OCI-LY3 (cell line): ENCODE data around the gene PRDX5.

ENCODE experiments used
- H2AFZ ChIP-seq: fragments of 200-600, 300-600 bp; shearing (Covaris generic); 2 replicates; pipeline ENCODE4 v1.6.0; 2014; ENCODE audit warnings: antibody characterized with exemption, low read depth, low read length
- H3K27ac ChIP-seq: fragments of 200-600, 300-600 bp; sonication (generic); 2 replicates; pipeline ENCODE4 v1.5.1; 2014; ENCODE audit warnings: mild to moderate bottlenecking, low read length, moderate library complexity, mixed read lengths
- H3K27me3 ChIP-seq: fragments of 200-600, 300-600 bp; sonication (generic); 2 replicates; pipeline ENCODE4 v1.6.1; 2014; ENCODE audit warnings: low read depth, low read length, mixed read lengths
- H3K36me3 ChIP-seq: fragments of 200-600, 300-600 bp; sonication (generic); replicated peaks from 2 replicates; pipeline ENCODE3; 2014; ENCODE audit warnings: low read depth, low read length, mixed read lengths
- H3K4me1 ChIP-seq: fragments of 300-600, 200-600 bp; sonication (generic); 2 replicates; pipeline ENCODE4 v1.6.1; 2014; ENCODE audit warnings: low read length, mixed read lengths
- H3K4me2 ChIP-seq: fragments of 200-600, 300-600 bp; sonication (generic); 2 replicates; pipeline ENCODE4 v1.6.1; 2014; ENCODE audit warnings: low read length, mixed read lengths
- H3K4me3 ChIP-seq: fragments of 300-600, 200-600 bp; sonication (generic); 2 replicates; pipeline ENCODE4 v1.5.1; 2014; ENCODE audit warnings: antibody characterized with exemption, mild to moderate bottlenecking, low read length, moderate library complexity
- H3K79me2 ChIP-seq: fragments of 300-600, 200-600 bp; shearing (Covaris generic); 2 replicates; pipeline ENCODE4 v1.6.1; 2014; ENCODE audit warnings: mild to moderate bottlenecking, low read length, mixed read lengths
- H3K9ac ChIP-seq: fragments of 300-600, 200-600 bp; shearing (Covaris generic); 2 replicates; pipeline ENCODE4 v1.6.0; 2014; ENCODE audit warnings: mild to moderate bottlenecking, low read length, moderate library complexity
- H3K9me3 ChIP-seq: fragments of 200-600, 300-600 bp; shearing (Covaris generic); 2 replicates; pipeline ENCODE4 v1.6.1; 2014; ENCODE audit warnings: low read length, mixed read lengths; ENCODE audit not compliant: insufficient read depth
- H4K20me1 ChIP-seq: fragments of 200-600, 300-600 bp; sonication (generic); 2 replicates; pipeline ENCODE4 v1.6.1; 2016; ENCODE audit warnings: low read length, mixed read lengths; ENCODE audit not compliant: insufficient read depth
- EZH2phosphoT487 ChIP-seq: fragments of 200-600 bp; shearing (Covaris generic); IDR thresholded peaks from 2 replicates; pipeline ENCODE4 v1.6.1; 2018; ENCODE audit warnings: antibody characterized with exemption, mixed run types, low read depth
- TF ChIP-seq, protein P1 (sequence below): fragments of 200-600, 300-600 bp; sonication (generic); IDR thresholded peaks from 2 replicates; pipeline ENCODE4 v1.5.1; 2014; ENCODE audit warnings: antibody characterized with exemption, low read length, low read depth

The PRDX5 gene

DNA sequence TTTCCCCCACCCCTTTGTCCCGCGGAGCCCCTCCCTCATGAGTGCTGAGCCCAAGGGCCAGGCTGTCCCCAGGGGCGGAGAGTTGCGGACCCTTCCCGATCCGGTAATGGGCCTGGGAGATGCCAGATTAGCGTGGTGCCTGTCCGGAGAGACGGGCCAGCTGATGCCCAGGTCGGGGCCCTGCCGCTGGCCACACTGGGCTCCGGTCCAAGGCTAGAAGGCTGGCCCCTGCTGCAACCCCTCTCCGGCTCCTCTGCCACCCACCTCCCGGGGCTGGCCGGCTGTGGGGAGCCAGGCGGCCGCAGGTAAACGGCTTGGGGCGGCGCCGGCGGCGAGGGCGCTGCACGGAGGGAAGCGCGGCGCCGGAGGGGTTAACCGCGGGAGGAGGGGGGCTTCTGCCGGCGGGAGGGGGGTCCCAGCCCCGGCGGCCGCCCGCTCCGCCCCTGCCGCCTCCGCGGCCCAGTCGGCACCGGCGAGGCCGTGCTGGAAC lies 26.6 kb upstream of the PRDX5 start, which contains the start of gene KCNK4:
Gene KCNK4 (plus strand): TSS at position 41 of the 490 bp plus-strand sequence. CDS start 1,717 bp downstream, outside the sequence.
- Histone ChIP-seq H3K4me1 (peaks cover 4% of the 10 kb centered on the region), H3K9ac (no peak within 1 kb of the TSS), H3K36me3 (no peaks in the 10 kb centered on the region), H2AFZ (no peak within 1 kb of the TSS), H3K27ac (no peak within 1 kb of the TSS), H3K27me3 (peaks cover 12% of the 10 kb centered on the region; the same call in 1 of the 2 replicates), H4K20me1 (no peaks in the 10 kb centered on the region), H3K4me3 (no peak within 1 kb of the TSS), H3K79me2 (no peaks in the 10 kb centered on the region), H3K9me3 (no peaks in the 10 kb centered on the region), H3K4me2 (no peak within 1 kb of the TSS)
- TF ChIP-seq, protein P1, sequence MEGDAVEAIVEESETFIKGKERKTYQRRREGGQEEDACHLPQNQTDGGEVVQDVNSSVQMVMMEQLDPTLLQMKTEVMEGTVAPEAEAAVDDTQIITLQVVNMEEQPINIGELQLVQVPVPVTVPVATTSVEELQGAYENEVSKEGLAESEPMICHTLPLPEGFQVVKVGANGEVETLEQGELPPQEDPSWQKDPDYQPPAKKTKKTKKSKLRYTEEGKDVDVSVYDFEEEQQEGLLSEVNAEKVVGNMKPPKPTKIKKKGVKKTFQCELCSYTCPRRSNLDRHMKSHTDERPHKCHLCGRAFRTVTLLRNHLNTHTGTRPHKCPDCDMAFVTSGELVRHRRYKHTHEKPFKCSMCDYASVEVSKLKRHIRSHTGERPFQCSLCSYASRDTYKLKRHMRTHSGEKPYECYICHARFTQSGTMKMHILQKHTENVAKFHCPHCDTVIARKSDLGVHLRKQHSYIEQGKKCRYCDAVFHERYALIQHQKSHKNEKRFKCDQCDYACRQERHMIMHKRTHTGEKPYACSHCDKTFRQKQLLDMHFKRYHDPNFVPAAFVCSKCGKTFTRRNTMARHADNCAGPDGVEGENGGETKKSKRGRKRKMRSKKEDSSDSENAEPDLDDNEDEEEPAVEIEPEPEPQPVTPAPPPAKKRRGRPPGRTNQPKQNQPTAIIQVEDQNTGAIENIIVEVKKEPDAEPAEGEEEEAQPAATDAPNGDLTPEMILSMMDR, result no peak
- TF ChIP-seq EZH2phosphoT487, result no peak

DNA sequence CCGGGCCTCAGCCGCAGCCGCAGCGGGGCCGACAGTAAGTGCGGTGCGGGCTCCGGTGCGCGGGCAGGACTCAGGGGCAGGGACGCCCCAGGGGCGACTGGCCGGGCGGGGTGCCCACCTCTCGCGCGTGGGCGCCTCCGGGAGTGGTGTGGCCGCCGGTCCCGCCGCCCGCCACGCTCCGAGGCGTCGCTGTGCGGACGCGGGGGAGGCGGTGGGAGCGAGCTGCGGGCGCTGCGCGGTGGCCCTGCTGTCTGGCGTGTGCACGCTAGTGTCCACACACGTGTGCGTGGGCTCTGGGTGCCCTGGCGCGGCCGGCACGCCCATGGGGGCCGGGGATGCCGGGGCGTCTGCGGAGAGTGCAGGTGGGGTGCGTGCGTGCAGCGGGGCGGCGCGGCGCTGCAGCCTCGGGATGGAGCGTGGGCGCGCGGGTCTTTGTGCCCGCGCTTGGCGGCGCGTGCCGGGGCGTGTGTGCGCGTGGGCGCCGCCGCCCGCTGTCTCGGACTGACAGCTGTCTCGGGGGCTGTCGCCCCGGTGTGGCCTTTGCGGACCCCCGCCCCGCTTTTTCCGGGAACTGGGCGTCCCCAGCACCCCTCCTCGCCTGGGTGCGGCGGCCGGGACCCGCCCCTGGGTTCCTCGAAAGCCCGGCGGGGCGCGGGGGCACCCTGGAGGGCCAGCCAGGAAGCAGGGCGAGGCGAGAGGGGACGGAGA lies 26.0 kb upstream of the PRDX5 start:
- H3K79me2 ChIP-seq, result no peaks in the 10 kb centered on the region
- no peaks in the 10 kb centered on the region for H3K36me3 ChIP-seq
- H2AFZ ChIP-seq, result no peak overlapping the region
- no peaks in the 10 kb centered on the region for H4K20me1 ChIP-seq
- no peaks in the 10 kb centered on the region for H3K9me3 ChIP-seq
- no peak overlapping the region for H3K4me2 ChIP-seq
- peaks cover 16% of the 10 kb centered on the region; the same call in 1 of the 2 replicates for H3K27me3 ChIP-seq
- H3K4me1 ChIP-seq, result no peaks in the 10 kb centered on the region
- no peak overlapping the region for H3K27ac ChIP-seq
- no peak for TF ChIP-seq EZH2phosphoT487
- no peak overlapping the region for H3K9ac ChIP-seq
- H3K4me3 ChIP-seq, result no peak overlapping the region

DNA sequence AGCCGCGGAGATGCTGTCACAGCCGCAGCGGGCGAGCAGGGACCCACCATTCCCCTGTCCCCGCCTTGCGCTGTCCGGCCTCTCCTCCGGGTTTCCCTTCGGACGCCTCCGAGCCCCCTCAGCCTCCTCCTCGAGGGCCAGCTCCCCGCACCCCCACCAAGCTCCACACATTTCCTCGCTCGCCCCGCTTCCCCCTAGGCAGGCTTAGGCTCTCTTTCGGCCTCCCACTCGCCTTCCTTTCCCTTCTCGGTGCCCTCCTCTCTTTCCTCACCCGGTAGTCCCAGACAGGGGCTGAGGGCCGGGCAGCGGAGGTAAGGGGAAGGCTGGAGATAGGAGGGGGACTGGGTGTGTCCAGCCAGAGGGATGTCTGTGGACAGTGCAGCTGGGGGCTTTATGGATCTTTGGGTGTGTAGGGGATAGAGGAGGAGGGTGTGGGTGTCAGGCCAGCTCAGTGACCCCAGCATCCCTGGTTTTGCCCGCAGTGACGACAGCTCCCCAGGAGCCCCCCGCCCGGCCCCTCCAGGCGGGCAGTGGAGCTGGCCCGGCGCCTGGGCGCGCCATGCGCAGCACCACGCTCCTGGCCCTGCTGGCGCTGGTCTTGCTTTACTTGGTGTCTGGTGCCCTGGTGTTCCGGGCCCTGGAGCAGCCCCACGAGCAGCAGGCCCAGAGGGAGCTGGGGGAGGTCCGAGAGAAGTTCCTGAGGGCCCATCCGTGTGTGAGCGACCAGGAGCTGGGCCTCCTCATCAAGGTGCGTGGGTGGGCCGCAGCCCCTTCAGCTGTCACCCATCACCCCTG lies 25.3 kb upstream of the PRDX5 start:
- no peak for TF ChIP-seq EZH2phosphoT487
- TF ChIP-seq, protein P1, result no peak
- Histone ChIP-seq H3K36me3 (no peaks in the 10 kb centered on the region), H2AFZ (no peak overlapping the region), H3K4me2 (no peak overlapping the region), H3K4me1 (no peaks in the 10 kb centered on the region), H3K79me2 (no peaks in the 10 kb centered on the region), H4K20me1 (no peaks in the 10 kb centered on the region), H3K27me3 (peaks cover 16% of the 10 kb centered on the region; the same call in 1 of the 2 replicates), H3K4me3 (no peak overlapping the region), H3K9me3 (no peaks in the 10 kb centered on the region), H3K27ac (no peak overlapping the region), H3K9ac (no peak overlapping the region)

DNA sequence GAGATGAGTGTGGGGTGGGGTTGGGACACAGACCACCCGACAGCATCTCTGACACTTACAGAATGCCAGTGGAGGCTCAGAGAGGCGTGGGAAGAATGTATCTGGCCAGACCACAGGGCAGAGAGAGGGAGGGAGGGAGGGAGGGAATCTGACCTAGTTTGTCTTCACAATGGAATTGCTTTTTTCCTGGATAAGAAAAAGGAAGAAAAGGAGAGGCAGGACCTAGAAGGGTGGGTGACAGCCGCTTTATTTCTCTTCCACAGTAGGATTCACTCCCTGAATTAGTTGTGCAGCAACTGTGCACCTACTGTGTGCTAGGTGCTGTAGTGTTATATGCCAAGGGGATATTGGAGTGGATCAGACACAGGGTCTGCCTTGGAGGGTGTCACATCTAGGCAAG lies 23.1 kb upstream of the PRDX5 start:
- peaks cover 16% of the 10 kb centered on the region; the same call in 1 of the 2 replicates for H3K27me3 ChIP-seq
- no peak overlapping the region for H3K4me3 ChIP-seq
- H3K4me2 ChIP-seq, result no peak overlapping the region
- no peaks in the 10 kb centered on the region for H3K79me2 ChIP-seq
- no peak overlapping the region for H3K27ac ChIP-seq
- H3K36me3 ChIP-seq, result no peaks in the 10 kb centered on the region
- no peaks in the 10 kb centered on the region for H3K9me3 ChIP-seq
- no peak overlapping the region for H2AFZ ChIP-seq
- no peaks in the 10 kb centered on the region for H3K4me1 ChIP-seq
- no peaks in the 10 kb centered on the region for H4K20me1 ChIP-seq
- TF ChIP-seq EZH2phosphoT487, result no peak
- TF ChIP-seq, protein P1, result no peak
- no peak overlapping the region for H3K9ac ChIP-seq
